HG03565 (cell line): ENCODE results near the gene DHRS3.

Experiments used
- ATAC-seq: cut with Tn5 transposase; IDR thresholded peaks from one replicate; pipeline ENCODE4 v1.9.1; 2021; ENCODE audit warnings: mild to moderate bottlenecking, moderate library complexity; ENCODE audit not compliant: unreplicated experiment

DHRS3 gene

DNA sequence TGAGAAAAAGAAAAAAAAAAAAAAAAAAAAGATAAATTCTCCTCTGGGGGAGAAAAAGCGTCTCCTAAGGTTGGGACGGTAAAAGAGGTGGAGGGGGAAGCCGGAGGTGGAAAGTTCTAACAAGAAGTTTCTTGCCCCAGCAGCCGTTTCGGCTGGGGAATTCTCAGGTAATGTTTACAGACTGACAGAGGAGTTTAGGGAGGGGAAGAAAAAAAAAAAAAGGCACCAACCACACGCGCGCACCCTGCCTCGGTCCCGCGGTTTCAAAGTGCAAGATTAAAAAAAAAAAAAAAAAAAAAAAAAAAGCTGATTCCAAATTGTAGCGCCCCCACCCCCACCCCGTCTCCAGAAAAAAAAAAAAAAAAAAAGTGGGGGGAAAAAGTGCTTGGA, 504 bp downstream of the DHRS3 start:
- ATAC-seq: no peak

DNA sequence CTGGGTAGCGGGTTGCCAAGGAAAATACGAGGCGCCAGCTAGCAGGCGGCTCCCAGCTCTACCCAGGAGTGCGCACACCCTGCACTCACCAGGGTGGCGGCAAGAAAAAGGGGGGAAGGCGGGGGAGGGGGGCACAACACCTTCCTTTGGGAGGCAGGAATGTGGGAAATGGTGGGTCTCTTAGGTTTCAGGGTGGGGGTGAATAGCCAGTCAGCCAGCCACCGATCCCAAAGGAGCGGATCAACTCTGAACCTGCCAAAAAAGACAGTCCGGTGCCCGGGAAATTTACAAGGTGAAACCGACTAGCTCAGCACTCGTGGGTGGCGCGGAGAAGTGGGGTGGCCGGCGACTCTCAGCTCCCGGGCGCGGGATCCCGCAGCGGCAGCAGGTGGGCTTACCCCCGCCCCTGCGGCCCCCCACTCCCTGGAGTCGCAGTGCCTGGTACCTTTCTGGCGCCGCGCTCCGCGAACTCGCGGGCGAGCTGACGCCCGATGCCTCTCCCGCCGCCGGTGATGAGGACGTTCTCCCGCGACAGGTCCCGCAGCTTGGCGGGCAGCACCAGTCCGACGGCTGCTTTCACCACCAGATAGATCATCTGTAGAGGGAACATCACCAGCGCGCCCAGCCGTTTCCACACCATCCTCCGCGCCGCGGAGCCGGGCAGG, 1.2 kb downstream of the DHRS3 start:
- ATAC-seq: no peak

DNA sequence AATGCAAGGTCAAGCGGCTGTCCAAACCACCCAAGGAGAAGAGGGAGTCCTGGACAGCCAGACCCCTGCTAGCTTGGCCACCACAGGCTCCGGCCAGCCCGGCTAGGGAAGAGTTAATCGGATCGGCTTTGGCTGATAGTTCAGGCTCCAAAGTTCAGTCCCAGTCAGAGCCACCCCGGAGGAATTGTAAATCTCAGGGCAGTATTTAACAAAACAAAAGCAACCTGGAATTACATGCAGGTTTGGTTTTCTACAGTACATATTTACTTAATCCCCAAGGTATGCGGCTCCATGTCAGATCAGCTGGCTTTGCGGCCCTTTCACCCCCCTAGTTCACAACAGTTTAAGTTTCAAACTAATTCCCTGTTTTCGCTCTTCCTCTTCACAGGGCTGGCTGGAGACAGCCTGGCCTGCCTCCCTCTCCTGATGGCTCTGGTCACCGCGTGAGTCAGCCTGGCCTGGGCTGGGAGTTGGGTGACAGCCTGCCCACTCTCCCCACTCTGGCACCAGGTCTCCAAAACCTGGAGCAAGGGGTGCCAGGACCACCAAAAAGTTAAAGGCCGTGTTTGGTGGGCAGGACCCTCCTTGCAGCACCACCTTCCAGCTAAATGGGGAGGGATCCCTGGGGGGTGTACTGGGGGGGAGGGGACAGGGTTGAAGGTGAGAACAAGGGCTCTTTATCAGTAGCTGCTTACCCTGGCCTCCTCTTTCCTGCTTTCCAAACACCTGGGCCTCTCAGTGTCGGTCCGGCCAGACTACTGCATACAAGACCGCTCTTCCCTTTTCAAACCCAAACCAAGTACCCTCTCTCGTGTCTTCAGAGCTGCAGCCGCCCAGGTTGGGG, 1.9 kb downstream of the DHRS3 start:
- ATAC-seq: no peak

GRCh38 chr1:12615159-12615864, 2.7 kb downstream of the DHRS3 start:
- no peak for ATAC-seq

GRCh38 chr1:12614402-12615158, 3.4 kb downstream of the DHRS3 start:
- ATAC-seq: no peak

DNA sequence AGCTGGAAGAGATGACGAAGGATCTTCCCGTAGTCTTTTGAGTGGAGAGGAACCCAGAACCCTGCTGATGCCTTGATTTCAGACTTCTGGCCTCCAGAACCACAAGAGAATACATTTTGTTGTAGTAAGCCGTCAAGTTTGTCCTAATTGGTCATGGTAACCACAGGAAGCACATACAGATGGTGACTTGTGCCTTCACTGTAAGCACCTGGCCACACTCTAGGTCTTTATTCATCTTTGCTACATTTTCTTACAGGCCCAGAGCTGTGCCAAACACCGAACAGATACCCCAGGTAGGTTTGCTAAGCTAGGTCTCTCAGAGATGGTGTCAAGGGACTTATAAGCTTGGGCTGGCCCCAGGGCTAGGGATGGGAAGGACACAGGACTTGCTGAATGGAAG, 4.8 kb downstream of the DHRS3 start:
- ATAC-seq: no peak

- ATAC-seq: no peak
Observed at GRCh38 chr1:12610941-12611340, 7.1 kb downstream of the DHRS3 start.

DNA sequence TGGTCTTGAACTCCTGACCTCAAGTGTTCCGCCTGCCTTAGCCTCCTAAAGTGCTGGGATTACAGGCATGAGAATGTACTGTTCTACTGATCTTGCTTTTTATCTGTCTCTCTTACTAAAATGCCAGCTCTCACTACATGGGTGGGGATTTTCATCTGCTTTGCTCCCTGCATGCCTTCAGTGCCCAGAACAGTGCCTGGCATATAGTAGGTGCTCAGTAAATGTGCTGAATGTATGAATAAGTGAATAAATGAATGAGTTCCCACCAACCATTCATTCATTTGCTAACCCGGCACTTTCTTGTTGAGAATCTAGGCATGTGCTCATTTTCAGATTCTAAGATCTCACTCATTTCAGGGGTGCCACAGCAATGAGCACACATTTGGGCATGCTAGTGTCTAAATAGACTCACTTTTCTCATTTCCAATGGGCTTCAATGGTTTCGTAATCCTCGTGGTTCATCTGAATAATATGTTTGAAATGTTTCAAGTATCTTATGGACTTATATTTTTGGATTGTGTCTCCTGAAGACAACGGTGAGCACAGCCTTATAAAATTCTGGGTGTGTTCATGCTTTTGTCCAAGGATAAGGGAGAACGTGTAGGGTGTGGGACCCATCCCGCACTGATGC, 7.6 kb downstream of the DHRS3 start:
- ATAC-seq: no peak

DNA sequence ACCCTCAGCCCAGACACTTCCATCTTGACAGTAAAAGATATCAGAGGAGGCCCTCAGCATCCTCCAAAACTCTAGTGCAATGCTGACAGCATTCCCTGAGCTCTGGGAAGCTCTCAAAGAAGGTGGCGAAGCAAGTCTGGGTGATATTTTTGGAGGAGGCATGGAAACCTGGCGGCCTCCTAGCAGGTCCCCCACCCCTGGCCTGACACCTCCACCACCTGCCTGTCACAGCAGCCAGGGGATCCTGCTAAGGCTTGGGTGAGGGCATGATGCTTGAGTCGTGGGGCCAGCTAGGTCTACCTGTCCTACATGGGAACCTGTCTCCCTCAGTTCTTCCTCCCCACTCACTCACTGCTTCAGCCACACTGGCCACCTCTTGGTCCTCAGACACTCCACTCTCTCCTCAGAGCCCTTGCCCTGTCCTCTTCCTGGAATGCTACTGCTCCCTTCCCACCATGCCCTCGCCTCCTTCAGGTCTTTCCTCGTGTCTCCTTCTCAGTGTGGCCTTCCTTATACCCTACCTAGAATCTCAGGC, 8.5 kb downstream of the DHRS3 start:
- no peak for ATAC-seq

- no peak for ATAC-seq
Observed at GRCh38 chr1:12608311-12608957, 9.6 kb downstream of the DHRS3 start.

- no peak for ATAC-seq
Observed at GRCh38 chr1:12607263-12607662, 10.7 kb downstream of the DHRS3 start.

DNA sequence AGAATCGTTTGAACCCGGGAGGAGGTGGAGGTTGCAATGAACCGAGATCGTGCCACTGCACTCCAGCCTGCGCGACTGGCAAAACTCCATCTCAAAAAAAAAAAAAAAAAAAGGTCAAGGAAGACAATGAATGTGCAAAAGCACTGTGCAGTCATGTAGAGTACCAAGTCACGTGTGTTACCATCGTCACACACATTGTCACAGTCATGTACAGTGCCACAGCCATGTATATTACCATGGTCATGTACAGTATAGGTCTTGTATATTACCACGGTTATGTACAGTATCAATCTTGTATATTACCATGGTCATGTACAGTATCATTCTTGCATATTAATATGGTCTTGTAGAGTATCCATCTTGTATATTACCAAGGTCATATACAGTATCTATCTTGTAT, 13.0 kb downstream of the DHRS3 start:
- ATAC-seq: no peak

- ATAC-seq: peak; percentile 55
Observed at GRCh38 chr1:12604114-12604874, 13.7 kb downstream of the DHRS3 start.

- ATAC-seq: no peak
Observed at GRCh38 chr1:12603224-12603623, 14.8 kb downstream of the DHRS3 start.

DNA sequence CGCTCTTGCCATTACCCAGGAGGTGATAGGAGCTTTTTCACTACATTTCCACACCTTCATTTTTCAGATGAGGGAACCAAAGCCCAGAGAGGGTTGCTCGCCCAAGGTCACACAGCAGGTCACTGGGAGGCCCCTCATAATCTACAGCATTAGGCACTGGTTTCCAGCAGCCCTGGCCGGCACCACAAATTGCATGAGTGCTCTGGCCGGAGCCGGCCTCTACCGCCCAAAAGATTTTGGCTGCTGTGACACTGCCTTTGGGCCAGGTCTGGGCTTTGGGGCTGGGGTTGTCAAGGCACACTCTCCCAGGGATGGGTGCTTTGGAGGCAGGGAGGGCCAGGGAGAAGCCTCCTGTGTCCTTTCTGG, 15.4 kb downstream of the DHRS3 start:
- no peak for ATAC-seq

GRCh38 chr1:12601700-12602658, 16.0 kb downstream of the DHRS3 start:
- no peak for ATAC-seq

- no peak for ATAC-seq
Observed at GRCh38 chr1:12600880-12601633, 17.0 kb downstream of the DHRS3 start.
